Uterus (tissue), 4 donors: ENCODE data around the gene SALL4. TPM values are rescaled to one million over a fixed set of nuclear protein-coding genes. Genes with fewer than 3 reads are reported as not detected.
"Not testable (repeated sequence)": the region's sequence is repeated elsewhere in the genome, so short reads cannot be mapped to it uniquely, and the experiment has no call there.

Experiments used
- DNase-seq, 2 donors: peaks; one replicate each; pipeline ENCODE4 v3.0.0-alpha.2; 2019 to 2020
- H3K27ac ChIP-seq, 2 donors: fragments of 200-600 bp; sonication (generic); 1 replicate in 1 of 2; 2 replicates in 1 of 2; pipeline ENCODE4 v1.5.1; 2016 to 2018
- H3K27me3 ChIP-seq, 2 donors: fragments of 200-600 bp; sonication (generic); one replicate each; pipeline ENCODE4 v1.5.1; 2018 to 2019; ENCODE audit warnings: control low read depth in 1 of 2
- H3K36me3 ChIP-seq, 2 donors: fragments of 200-600 bp; sonication (generic); one replicate each; pipeline ENCODE4 v1.5.1; 2019; ENCODE audit warnings: control low read depth in 1 of 2
- H3K4me1 ChIP-seq, 2 donors: fragments of 200-600 bp; sonication (generic); one replicate each; pipeline ENCODE4 v1.5.1; 2018 to 2019; ENCODE audit warnings: control low read depth in 1 of 2
- H3K4me3 ChIP-seq, 2 donors: fragments of 200-600 bp; sonication (generic); 1 replicate in 1 of 2; 2 replicates in 1 of 2; pipeline ENCODE4 v1.5.1; 2018 to 2019; ENCODE audit warnings: mild to moderate bottlenecking in 1 of 2
- H3K9me3 ChIP-seq, 2 donors: fragments of 200-600 bp; sonication (generic); one replicate each; pipeline ENCODE4 v1.5.1; 2019; ENCODE audit warnings: control low read depth in 1 of 2
- CTCF ChIP-seq, 4 experiments: fragments of 200-600 bp in 2 of 4; fragments of 450-650 bp in 2 of 4; sonication (generic) in 2 of 4; IDR thresholded peaks; one replicate each; pipeline ENCODE4 v1.5.1; 2016 to 2019; ENCODE audit warnings: antibody characterized with exemption in 4 of 4, mild to moderate bottlenecking in 2 of 4, moderate library complexity in 1 of 4
- POLR2A ChIP-seq, 2 donors: fragments of 450-650 bp; IDR thresholded peaks; one replicate each; pipeline ENCODE4 v1.6.1; 2016; ENCODE audit warnings: antibody characterized with exemption in 2 of 2, mild to moderate bottlenecking in 1 of 2, moderate library complexity in 1 of 2
- intact Hi-C: fragments of 100-400 bp; cut with DNase I; formaldehyde crosslinking; loops from one replicate; pipeline ENCODE4 v1.15.1; 2023; ENCODE audit warnings: low total_unique reads
- total RNA-seq, 4 donors: library from RNA; depleted of rRNA in 3 of 4; stranded (reverse); fragments of >200 nt in 3 of 4; gene quantifications; one replicate each; pipeline versions ENCODE4 v1.1.0 to v1.2.4, GENCODE V29; 2014 to 2023
- donor health status: DM: yes; HTN: yes; CAD: no.

The SALL4 gene
- total RNA-seq, 4 donors from 2014 or later = 0.09 to 0.55 TPM; not detected in 2

- Histone ChIP-seq H3K4me3 (no peak overlapping the region), H3K9me3 (no peaks in the 10 kb centered on the region), H3K4me1 (no peaks in the 10 kb centered on the region), H3K27ac (no peak overlapping the region), H3K36me3 (no peaks in the 10 kb centered on the region), H3K27me3 (no peaks in the 10 kb centered on the region)
- intact Hi-C loops = no loop called here
- no peak for DNase-seq
- TF ChIP-seq CTCF (IDR thresholded peaks at IDR 0.05) (no peak), POLR2A (IDR thresholded peaks at IDR 0.05) (no peak)
Measured at GRCh38 chr20:51784299-51784698, 18.0 kb downstream of the SALL4 start.

GRCh38 chr20:51778229-51778759 lies 24.0 kb downstream of the SALL4 start:
- H3K36me3 ChIP-seq, H3K27me3 ChIP-seq, DNase-seq, intact Hi-C loops, H3K4me3 ChIP-seq, H3K4me1 ChIP-seq, H3K9me3 ChIP-seq, H3K27ac ChIP-seq: not testable (repeated sequence)

GRCh38 chr20:51775241-51775640 lies 27.1 kb downstream of the SALL4 start:
- Histone ChIP-seq H3K4me3 (no peak overlapping the region), H3K36me3 (no peaks in the 10 kb centered on the region), H3K27me3 (no peaks in the 10 kb centered on the region), H3K27ac (no peak overlapping the region), H3K4me1 (no peaks in the 10 kb centered on the region), H3K9me3 (no peaks in the 10 kb centered on the region)
- no peak for DNase-seq
- TF ChIP-seq POLR2A (IDR thresholded peaks at IDR 0.05) (no peak), CTCF (IDR thresholded peaks at IDR 0.05) (no peak)
- intact Hi-C loops = no loop called here

- no peak for DNase-seq
- H3K4me1 ChIP-seq = no peaks in the 10 kb centered on the region
- TF ChIP-seq CTCF (IDR thresholded peaks at IDR 0.05) = no peak
- no peak for TF ChIP-seq POLR2A (IDR thresholded peaks at IDR 0.05)
Measured at GRCh38 chr20:51772236-51772635, 30.1 kb downstream of the SALL4 start.

GRCh38 chr20:51769976-51770615 lies 32.2 kb downstream of the SALL4 start:
- no peaks in the 10 kb centered on the region for H3K4me1 ChIP-seq
- H3K36me3 ChIP-seq = no peaks in the 10 kb centered on the region
- no peak overlapping the region for H3K4me3 ChIP-seq
- H3K9me3 ChIP-seq = no peaks in the 10 kb centered on the region
- no peak for DNase-seq
- intact Hi-C loops = no loop called here
- H3K27ac ChIP-seq = no peak overlapping the region
- no peaks in the 10 kb centered on the region for H3K27me3 ChIP-seq
- no peak for TF ChIP-seq POLR2A (IDR thresholded peaks at IDR 0.05)
- no peak for TF ChIP-seq CTCF (IDR thresholded peaks at IDR 0.05)

More at GRCh38 chr20:51772236-51772635, 30.1 kb downstream of the SALL4 start:
- H3K4me3 ChIP-seq = no peak overlapping the region
- no peaks in the 10 kb centered on the region for H3K36me3 ChIP-seq
- H3K27ac ChIP-seq = no peak overlapping the region
- no peaks in the 10 kb centered on the region for H3K27me3 ChIP-seq
- no peaks in the 10 kb centered on the region for H3K9me3 ChIP-seq
- intact Hi-C loops = no loop called here
